ENCODE results near the gene ARHGAP18. TPM values are rescaled to one million over a fixed set of nuclear protein-coding genes. Genes with fewer than 3 reads are reported as not detected.

The ARHGAP18 gene
- total and polyA plus RNA-seq, 2 experiments from 2014 or later, result 4.3 to 5.0 TPM

DNA sequence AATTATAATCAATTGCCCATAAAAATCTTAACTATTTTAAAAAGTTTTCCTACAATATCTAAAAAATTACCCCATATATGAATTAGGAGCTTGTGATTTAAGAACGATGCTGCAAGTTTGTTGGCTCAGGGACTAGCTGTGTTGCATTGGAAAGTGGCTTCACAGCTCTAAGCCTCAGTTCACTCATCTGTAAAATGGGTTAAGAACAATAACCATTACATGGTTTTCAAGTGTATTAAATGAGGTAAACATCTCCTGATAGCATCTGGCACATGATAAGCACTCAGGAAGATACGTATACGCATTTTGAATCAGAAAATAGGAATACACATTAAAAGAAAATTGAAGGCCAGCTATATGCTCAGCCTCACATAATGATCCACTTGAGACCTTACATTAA, 76.4 kb downstream of the ARHGAP18 start:
- H3K4me1 Mint-ChIP-seq, result peaks cover 13% of the 10 kb centered on the region; the same call in 2 of the 3 replicates
- ATAC-seq, result no peak

More for the DNA sequence above, 76.4 kb downstream of the ARHGAP18 start:
- no peak for DNase-seq (ENCODE audit: low spot score)
- no peak overlapping the region for H3K4me3 ChIP-seq
- Mint-ChIP-seq H3K4me3 (no peak overlapping the region), H3K36me3 (ENCODE audit: low read depth) (no peaks in the 10 kb centered on the region), H3K9me3 (no peaks in the 10 kb centered on the region), H3K27me3 (ENCODE audit: insufficient read depth, low read depth, poor library complexity) (no peaks in the 10 kb centered on the region), H3K27ac (no peak overlapping the region)
- H3K4me2 ChIP-seq, result no peak overlapping the region
- H3K36me3 ChIP-seq (ENCODE audit: insufficient read depth), result no peaks in the 10 kb centered on the region
- no peak overlapping the region for H3K27ac ChIP-seq (ENCODE audit: low read depth)
- TF ChIP-seq, protein P1, sequence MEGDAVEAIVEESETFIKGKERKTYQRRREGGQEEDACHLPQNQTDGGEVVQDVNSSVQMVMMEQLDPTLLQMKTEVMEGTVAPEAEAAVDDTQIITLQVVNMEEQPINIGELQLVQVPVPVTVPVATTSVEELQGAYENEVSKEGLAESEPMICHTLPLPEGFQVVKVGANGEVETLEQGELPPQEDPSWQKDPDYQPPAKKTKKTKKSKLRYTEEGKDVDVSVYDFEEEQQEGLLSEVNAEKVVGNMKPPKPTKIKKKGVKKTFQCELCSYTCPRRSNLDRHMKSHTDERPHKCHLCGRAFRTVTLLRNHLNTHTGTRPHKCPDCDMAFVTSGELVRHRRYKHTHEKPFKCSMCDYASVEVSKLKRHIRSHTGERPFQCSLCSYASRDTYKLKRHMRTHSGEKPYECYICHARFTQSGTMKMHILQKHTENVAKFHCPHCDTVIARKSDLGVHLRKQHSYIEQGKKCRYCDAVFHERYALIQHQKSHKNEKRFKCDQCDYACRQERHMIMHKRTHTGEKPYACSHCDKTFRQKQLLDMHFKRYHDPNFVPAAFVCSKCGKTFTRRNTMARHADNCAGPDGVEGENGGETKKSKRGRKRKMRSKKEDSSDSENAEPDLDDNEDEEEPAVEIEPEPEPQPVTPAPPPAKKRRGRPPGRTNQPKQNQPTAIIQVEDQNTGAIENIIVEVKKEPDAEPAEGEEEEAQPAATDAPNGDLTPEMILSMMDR (conservative IDR thresholded peaks at IDR 0.05; ENCODE audit: low read depth in 2 of 2), result no peak
- TF ChIP-seq, protein P2, sequence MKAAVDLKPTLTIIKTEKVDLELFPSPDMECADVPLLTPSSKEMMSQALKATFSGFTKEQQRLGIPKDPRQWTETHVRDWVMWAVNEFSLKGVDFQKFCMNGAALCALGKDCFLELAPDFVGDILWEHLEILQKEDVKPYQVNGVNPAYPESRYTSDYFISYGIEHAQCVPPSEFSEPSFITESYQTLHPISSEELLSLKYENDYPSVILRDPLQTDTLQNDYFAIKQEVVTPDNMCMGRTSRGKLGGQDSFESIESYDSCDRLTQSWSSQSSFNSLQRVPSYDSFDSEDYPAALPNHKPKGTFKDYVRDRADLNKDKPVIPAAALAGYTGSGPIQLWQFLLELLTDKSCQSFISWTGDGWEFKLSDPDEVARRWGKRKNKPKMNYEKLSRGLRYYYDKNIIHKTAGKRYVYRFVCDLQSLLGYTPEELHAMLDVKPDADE (IDR thresholded peaks at IDR 0.05), result no peak
- TF ChIP-seq CREB1 (CRISPR knock-in tag; IDR thresholded peaks at IDR 0.05; ENCODE audit: low read depth) (no peak), NANOG (IDR thresholded peaks at IDR 0.05; ENCODE audit: borderline replicate concordance) (no peak), JUNB (IDR thresholded peaks at IDR 0.05; ENCODE audit: unreplicated experiment) (no peak), ZNF114 (CRISPR knock-in tag; IDR thresholded peaks at IDR 0.05) (no peak), EZH2phosphoT487 (IDR thresholded peaks at IDR 0.05; ENCODE audit: unreplicated experiment) (no peak), STAT1 (IDR thresholded peaks at IDR 0.05; ENCODE audit: unreplicated experiment) (no peak), EZH2 (IDR thresholded peaks at IDR 0.05; ENCODE audit: low read depth, unreplicated experiment) (no peak), ZNF331 (CRISPR knock-in tag; IDR thresholded peaks at IDR 0.05; ENCODE audit: low read depth) (no peak), POLR2AphosphoS5 (IDR thresholded peaks at IDR 0.05; ENCODE audit: low read depth) (no peak)
- TF ChIP-seq, protein P3, sequence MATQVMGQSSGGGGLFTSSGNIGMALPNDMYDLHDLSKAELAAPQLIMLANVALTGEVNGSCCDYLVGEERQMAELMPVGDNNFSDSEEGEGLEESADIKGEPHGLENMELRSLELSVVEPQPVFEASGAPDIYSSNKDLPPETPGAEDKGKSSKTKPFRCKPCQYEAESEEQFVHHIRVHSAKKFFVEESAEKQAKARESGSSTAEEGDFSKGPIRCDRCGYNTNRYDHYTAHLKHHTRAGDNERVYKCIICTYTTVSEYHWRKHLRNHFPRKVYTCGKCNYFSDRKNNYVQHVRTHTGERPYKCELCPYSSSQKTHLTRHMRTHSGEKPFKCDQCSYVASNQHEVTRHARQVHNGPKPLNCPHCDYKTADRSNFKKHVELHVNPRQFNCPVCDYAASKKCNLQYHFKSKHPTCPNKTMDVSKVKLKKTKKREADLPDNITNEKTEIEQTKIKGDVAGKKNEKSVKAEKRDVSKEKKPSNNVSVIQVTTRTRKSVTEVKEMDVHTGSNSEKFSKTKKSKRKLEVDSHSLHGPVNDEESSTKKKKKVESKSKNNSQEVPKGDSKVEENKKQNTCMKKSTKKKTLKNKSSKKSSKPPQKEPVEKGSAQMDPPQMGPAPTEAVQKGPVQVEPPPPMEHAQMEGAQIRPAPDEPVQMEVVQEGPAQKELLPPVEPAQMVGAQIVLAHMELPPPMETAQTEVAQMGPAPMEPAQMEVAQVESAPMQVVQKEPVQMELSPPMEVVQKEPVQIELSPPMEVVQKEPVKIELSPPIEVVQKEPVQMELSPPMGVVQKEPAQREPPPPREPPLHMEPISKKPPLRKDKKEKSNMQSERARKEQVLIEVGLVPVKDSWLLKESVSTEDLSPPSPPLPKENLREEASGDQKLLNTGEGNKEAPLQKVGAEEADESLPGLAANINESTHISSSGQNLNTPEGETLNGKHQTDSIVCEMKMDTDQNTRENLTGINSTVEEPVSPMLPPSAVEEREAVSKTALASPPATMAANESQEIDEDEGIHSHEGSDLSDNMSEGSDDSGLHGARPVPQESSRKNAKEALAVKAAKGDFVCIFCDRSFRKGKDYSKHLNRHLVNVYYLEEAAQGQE (IDR thresholded peaks at IDR 0.05; ENCODE audit: unreplicated experiment), result no peak
- TF ChIP-seq, protein P4, sequence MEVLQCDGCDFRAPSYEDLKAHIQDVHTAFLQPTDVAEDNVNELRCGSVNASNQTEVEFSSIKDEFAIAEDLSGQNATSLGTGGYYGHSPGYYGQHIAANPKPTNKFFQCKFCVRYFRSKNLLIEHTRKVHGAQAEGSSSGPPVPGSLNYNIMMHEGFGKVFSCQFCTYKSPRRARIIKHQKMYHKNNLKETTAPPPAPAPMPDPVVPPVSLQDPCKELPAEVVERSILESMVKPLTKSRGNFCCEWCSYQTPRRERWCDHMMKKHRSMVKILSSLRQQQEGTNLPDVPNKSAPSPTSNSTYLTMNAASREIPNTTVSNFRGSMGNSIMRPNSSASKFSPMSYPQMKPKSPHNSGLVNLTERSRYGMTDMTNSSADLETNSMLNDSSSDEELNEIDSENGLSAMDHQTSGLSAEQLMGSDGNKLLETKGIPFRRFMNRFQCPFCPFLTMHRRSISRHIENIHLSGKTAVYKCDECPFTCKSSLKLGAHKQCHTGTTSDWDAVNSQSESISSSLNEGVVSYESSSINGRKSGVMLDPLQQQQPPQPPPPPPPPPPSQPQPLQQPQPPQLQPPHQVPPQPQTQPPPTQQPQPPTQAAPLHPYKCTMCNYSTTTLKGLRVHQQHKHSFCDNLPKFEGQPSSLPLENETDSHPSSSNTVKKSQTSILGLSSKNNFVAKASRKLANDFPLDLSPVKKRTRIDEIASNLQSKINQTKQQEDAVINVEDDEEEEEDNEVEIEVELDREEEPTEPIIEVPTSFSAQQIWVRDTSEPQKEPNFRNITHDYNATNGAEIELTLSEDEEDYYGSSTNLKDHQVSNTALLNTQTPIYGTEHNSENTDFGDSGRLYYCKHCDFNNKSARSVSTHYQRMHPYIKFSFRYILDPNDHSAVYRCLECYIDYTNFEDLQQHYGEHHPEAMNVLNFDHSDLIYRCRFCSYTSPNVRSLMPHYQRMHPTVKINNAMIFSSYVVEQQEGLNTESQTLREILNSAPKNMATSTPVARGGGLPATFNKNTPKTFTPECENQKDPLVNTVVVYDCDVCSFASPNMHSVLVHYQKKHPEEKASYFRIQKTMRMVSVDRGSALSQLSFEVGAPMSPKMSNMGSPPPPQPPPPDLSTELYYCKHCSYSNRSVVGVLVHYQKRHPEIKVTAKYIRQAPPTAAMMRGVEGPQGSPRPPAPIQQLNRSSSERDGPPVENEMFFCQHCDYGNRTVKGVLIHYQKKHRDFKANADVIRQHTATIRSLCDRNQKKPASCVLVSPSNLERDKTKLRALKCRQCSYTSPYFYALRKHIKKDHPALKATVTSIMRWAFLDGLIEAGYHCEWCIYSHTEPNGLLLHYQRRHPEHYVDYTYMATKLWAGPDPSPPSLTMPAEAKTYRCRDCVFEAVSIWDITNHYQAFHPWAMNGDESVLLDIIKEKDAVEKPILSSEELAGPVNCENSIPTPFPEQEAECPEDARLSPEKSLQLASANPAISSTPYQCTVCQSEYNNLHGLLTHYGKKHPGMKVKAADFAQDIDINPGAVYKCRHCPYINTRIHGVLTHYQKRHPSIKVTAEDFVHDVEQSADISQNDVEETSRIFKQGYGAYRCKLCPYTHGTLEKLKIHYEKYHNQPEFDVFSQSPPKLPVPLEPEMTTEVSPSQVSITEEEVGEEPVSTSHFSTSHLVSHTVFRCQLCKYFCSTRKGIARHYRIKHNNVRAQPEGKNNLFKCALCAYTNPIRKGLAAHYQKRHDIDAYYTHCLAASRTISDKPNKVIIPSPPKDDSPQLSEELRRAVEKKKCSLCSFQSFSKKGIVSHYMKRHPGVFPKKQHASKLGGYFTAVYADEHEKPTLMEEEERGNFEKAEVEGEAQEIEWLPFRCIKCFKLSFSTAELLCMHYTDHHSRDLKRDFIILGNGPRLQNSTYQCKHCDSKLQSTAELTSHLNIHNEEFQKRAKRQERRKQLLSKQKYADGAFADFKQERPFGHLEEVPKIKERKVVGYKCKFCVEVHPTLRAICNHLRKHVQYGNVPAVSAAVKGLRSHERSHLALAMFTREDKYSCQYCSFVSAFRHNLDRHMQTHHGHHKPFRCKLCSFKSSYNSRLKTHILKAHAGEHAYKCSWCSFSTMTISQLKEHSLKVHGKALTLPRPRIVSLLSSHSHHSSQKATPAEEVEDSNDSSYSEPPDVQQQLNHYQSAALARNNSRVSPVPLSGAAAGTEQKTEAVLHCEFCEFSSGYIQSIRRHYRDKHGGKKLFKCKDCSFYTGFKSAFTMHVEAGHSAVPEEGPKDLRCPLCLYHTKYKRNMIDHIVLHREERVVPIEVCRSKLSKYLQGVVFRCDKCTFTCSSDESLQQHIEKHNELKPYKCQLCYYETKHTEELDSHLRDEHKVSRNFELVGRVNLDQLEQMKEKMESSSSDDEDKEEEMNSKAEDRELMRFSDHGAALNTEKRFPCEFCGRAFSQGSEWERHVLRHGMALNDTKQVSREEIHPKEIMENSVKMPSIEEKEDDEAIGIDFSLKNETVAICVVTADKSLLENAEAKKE (CRISPR knock-in tag; IDR thresholded peaks at IDR 0.05), result no peak
- peaks cover 9% of the 10 kb centered on the region for H3K4me1 ChIP-seq (ENCODE audit: insufficient read depth)
- H3K79me2 ChIP-seq (replicated peaks; ENCODE audit: insufficient read depth), result no peaks in the 10 kb centered on the region
- H4K20me1 ChIP-seq (replicated peaks; ENCODE audit: insufficient read depth), result no peaks in the 10 kb centered on the region
- H3F3A ChIP-seq (replicated peaks; ENCODE audit: low read depth), result no peaks in the 10 kb centered on the region
- H3K27me3 ChIP-seq (ENCODE audit: insufficient read depth), result no peaks in the 10 kb centered on the region
- no peak overlapping the region for H2AFZ ChIP-seq
- H3K9me2 ChIP-seq (ENCODE audit: insufficient read depth), result no peaks in the 10 kb centered on the region
